Stimulated activated CD8-positive, alpha-beta memory T cell treated with anti-CD3 and anti-CD28 coated beads, Interleukin-7, amount 100 ng/mL, for 4 hours (primary cell): ENCODE results near the gene PUS10.
A peak's percentile ranks its signal among the peaks of the same experiment; 100 is the strongest.
"Not testable (repeated sequence)": the region's sequence is repeated elsewhere in the genome, so short reads cannot be mapped to it uniquely, and the experiment has no call there.

Experiments
- DNase-seq, 2 donors: peaks; one replicate each; pipeline ENCODE4 v3.0.0-alpha.2; 2020; ENCODE audit warnings: low read depth in 2 of 2

The PUS10 gene

DNA sequence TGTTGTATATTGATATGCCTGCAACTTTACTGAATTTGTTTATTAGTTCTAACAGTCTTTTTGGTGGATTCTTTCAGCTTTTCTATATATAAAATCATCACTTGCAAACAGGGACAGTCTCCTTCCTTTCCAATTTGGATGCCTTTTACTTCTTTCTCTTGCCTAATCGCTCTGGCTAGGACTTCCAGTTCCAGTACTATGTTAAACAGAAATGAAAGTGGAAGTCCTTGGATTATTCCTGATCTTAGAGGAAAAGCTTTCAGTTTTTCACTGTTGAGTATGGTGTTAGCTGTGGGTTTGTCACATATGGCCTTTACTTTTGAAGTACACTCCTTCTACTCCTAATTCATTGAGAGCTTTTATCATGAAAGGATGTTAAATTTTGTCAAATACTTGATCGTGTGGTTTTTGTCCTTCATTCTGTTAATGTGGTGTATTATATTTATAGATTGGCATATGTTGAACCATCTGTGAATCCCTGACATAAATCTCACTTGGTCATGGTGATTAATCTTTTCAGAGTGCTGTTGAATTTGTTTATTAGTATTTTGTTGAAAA is 83.8 kb downstream of the PUS10 start:
- DNase-seq = no peak

GRCh38 chr2:60932954-60933353 is 85.1 kb downstream of the PUS10 start:
- no peak for DNase-seq

GRCh38 chr2:60932061-60932460 is 86.0 kb downstream of the PUS10 start:
- not testable (repeated sequence) for DNase-seq

GRCh38 chr2:60926741-60927552 is 91.1 kb downstream of the PUS10 start:
- DNase-seq = no peak

- no peak for DNase-seq
Observed at GRCh38 chr2:60925994-60926740, 91.9 kb downstream of the PUS10 start.

DNA sequence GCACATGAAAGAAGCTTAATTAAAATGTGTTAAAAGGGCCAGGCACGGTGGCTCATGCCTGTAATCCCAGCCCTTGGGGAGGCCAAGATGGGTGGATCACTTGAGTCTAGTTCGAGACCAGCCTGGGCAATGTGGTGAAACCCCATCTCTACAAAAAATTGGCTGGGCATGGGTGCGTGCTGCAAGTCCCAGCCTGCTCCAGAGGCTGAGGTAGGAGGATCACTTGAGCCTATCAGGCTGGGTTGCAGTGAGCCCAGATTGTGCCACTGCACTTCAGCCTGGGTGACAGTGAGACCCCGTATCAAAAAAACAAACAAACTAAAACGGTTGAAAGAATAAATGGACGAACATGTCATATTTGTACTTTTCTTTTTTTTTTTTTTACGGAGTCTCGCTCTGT is 110.7 kb downstream of the PUS10 start:
- DNase-seq = no peak

- no peak for DNase-seq
Observed at GRCh38 chr2:60906395-60906794, 111.7 kb downstream of the PUS10 start.

GRCh38 chr2:60905867-60906266 is 112.2 kb downstream of the PUS10 start:
- not testable (repeated sequence) for DNase-seq

DNA sequence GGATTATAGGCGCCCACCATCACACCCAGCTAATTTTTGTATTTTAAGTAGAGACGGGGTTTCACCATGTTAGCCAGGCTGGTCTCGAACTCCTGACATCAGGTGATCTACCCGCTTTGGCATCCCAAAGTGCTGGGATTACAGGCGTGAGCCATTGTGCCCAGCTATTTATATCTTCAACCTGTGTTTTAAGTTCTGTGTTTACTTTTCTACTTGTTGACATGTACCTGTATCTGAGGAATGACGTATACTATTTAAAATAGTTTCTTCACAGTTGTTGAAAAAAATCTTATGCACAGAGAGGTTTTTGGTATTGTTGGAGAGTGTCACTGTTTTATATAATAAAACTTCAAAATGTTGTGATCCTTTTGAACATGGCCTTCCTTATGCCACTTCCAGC is 116.8 kb downstream of the PUS10 start:
- DNase-seq = not testable (repeated sequence)

DNA sequence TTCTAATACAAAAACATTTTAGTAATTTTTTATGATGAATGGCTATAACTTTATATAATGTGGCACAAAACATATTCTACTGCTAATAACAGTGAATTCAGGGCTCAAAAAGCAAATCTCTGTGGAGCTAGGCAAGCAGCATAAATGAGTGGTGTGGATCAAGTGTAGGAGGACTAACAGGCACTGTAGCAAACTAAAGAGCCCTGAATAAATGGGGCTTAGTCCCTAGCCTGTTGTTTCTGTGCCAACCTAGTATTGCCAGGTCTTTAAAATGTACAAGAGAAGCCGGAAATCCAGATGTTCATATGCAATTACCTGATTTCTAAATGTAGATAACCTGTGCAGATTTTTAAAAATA is 118.2 kb downstream of the PUS10 start:
- no peak for DNase-seq

DNA sequence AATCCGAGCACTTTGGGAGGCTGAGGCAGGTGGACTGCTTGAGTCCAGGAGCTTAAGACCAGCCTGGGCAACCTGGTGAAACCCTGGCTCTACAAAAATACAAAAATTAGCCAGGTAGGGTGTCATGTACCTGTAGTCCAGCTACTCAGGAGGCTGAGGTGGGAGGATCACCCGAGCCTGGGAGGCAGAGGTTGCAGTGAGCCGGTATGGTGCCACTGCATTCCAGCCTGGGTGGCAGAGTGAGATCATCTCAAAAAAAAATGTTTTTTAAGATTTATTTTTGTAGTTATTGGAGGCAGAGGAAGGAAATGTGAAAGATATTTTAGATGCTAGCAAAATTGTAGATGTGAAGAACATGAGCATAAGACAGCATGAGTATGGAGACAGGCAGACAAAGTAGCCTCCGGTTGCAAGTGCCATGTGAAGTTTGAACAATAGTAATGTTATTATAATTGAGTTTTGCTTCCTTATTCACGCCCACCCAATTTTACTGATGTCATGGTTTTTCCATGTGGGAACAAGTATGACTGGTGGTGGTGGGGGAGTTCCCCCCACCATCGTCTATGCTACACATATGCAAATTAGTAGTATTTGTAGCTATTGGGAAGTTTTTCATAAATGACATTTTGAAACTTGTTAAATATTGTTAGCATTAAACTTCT is 118.7 kb downstream of the PUS10 start:
- peak; percentile 35 to 63 for DNase-seq

DNA sequence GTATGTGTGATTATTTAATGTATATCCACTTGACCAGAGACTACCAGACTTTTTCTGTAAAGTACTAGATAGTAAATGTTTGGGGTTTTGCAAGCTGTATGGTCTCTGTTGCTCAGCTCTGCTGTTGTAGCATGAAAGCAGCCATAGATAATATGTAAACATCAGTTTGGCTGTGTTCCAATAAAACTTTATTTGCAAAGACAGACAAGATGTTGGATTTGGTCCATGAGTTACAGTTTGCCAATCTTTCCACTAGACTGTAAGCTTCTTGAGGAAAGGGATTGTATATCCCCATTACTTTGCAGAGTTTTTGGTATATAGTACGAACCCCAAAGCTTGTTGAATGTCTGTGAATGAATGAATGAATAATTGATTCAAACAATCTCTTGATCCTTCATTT is 119.5 kb downstream of the PUS10 start:
- no peak for DNase-seq
